22Rv1 (cell line): Measurements from ENCODE around the gene C16orf89.

ENCODE experiments used
- CTCF ChIP-seq: fragments of 450-650 bp; IDR thresholded peaks from 2 replicates; pipeline ENCODE4 v1.5.1; 2017; ENCODE audit warnings: mild to moderate bottlenecking
- ZFX ChIP-seq: fragments of 450-650 bp; IDR thresholded peaks from 2 replicates; pipeline ENCODE4 v1.6.1; 2017; ENCODE audit warnings: antibody characterized with exemption, borderline replicate concordance

GRCh38 chr16:5028950-5029475 is 36.7 kb downstream of the C16orf89 start:
- TF ChIP-seq CTCF (no peak), ZFX (no peak)
